Ovary (tissue), 3 donors: ENCODE results near the gene PDPR.
"Not testable (repeated sequence)": the region's sequence is repeated elsewhere in the genome, so short reads cannot be mapped to it uniquely, and the experiment has no call there.

Experiments
- EP300 ChIP-seq: sonication (generic); formaldehyde crosslinking; IDR thresholded peaks from one replicate; pipeline ENCODE4 v1.6.1; 2017; ENCODE audit warnings: antibody characterized with exemption
- POLR2A ChIP-seq: fragments of 450-650 bp; IDR thresholded peaks from one replicate; pipeline ENCODE4 v1.6.1; 2017; ENCODE audit warnings: antibody characterized with exemption, mild to moderate bottlenecking, moderate library complexity
- TF ChIP-seq, protein P1 (sequence below), 3 donors: fragments of 450-650 bp in 2 of 3; fragments of 200-600 bp in 1 of 3; IDR thresholded peaks; one replicate each; pipeline versions ENCODE4 v1.5.1 to v1.8.0; 2016 to 2022; ENCODE audit warnings: antibody characterized with exemption in 3 of 3, mild to moderate bottlenecking in 1 of 3
- donor health status: DM: no; HTN: no; CAD: no.

DNA sequence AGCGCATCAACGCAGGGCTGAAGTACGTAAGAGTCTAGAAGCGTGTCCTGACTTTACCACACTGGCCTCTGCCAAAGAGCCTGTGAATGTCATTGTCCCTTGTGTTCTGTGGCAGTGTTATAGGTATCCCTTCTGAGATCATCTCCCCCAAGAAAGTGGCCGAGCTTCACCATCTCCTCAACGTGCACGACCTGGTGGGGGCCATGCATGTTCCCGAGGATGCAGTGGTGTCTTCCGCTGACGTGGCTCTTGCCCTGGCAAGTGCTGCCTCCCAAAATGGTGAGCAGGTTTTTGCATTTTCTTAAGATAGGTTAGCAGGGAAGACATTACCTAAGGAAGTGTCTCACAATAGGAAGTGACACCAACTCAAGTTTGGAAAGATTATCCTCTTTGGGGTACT is 14.7 kb downstream of the PDPR start:
- TF ChIP-seq, protein P1, sequence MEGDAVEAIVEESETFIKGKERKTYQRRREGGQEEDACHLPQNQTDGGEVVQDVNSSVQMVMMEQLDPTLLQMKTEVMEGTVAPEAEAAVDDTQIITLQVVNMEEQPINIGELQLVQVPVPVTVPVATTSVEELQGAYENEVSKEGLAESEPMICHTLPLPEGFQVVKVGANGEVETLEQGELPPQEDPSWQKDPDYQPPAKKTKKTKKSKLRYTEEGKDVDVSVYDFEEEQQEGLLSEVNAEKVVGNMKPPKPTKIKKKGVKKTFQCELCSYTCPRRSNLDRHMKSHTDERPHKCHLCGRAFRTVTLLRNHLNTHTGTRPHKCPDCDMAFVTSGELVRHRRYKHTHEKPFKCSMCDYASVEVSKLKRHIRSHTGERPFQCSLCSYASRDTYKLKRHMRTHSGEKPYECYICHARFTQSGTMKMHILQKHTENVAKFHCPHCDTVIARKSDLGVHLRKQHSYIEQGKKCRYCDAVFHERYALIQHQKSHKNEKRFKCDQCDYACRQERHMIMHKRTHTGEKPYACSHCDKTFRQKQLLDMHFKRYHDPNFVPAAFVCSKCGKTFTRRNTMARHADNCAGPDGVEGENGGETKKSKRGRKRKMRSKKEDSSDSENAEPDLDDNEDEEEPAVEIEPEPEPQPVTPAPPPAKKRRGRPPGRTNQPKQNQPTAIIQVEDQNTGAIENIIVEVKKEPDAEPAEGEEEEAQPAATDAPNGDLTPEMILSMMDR (IDR thresholded peaks at IDR 0.05), result not testable (repeated sequence)
- TF ChIP-seq POLR2A, EP300: not testable (repeated sequence)
